ENCODE results near the gene GGA3.
"Not testable (repeated sequence)": the region's sequence is repeated elsewhere in the genome, so short reads cannot be mapped to it uniquely, and the experiment has no call there.

GGA3 gene

GRCh38 chr17:75262112-75262606 lies 753 bp upstream of the GGA3 start:
- H3K9me3 ChIP-seq (ENCODE audit: control insufficient read depth in 2 of 2, low read length in 2 of 2): no peaks in the 10 kb centered on the region
- peaks cover 25 to 26% of the 10 kb centered on the region in 2 donors for H3K36me3 ChIP-seq (ENCODE audit: control insufficient read depth in 2 of 2, insufficient read depth in 2 of 2, low read length in 2 of 2)
- H3K27me3 ChIP-seq (ENCODE audit: control insufficient read depth in 1 of 2, insufficient read depth in 2 of 2, low read length in 2 of 2): no peaks in the 10 kb centered on the region
- H3K4me1 ChIP-seq (ENCODE audit: control insufficient read depth, insufficient read depth, low read length): peaks cover 32% of the 10 kb centered on the region
- H3K9ac ChIP-seq (ENCODE audit: low read length in 2 of 2): peak overlapping the region; percentile 97 to 99
- H3K4me3 ChIP-seq (ENCODE audit: low read length in 2 of 2): peak overlapping the region; percentile 94 to 98
- peak overlapping the region; percentile 96 for H3K27ac ChIP-seq (ENCODE audit: low read length)

GRCh38 chr17:75260641-75261335 lies 618 bp downstream of the GGA3 start:
- H3K4me3 ChIP-seq (ENCODE audit: low read length in 2 of 2): peak overlapping the region; percentile 94 to 98
- H3K9me3 ChIP-seq (ENCODE audit: control insufficient read depth in 2 of 2, low read length in 2 of 2): no peaks in the 10 kb centered on the region
- peak overlapping the region; percentile 97 to 99 for H3K9ac ChIP-seq (ENCODE audit: low read length in 2 of 2)
- peak overlapping the region; percentile 96 for H3K27ac ChIP-seq (ENCODE audit: low read length)
- H3K4me1 ChIP-seq (ENCODE audit: control insufficient read depth, insufficient read depth, low read length): peaks cover 32% of the 10 kb centered on the region
- H3K27me3 ChIP-seq (ENCODE audit: control insufficient read depth in 1 of 2, insufficient read depth in 2 of 2, low read length in 2 of 2): no peaks in the 10 kb centered on the region
- H3K36me3 ChIP-seq (ENCODE audit: control insufficient read depth in 2 of 2, insufficient read depth in 2 of 2, low read length in 2 of 2): peaks cover 12% of the 10 kb centered on the region in 2 donors

GRCh38 chr17:75257228-75257627 lies 4.2 kb downstream of the GGA3 start:
- not testable (repeated sequence) for H3K9me3 ChIP-seq (ENCODE audit: control insufficient read depth in 2 of 2, low read length in 2 of 2); H3K9ac ChIP-seq (ENCODE audit: low read length in 2 of 2); H3K4me3 ChIP-seq (ENCODE audit: low read length in 2 of 2); H3K27ac ChIP-seq (ENCODE audit: low read length); H3K27me3 ChIP-seq (ENCODE audit: control insufficient read depth in 1 of 2, insufficient read depth in 2 of 2, low read length in 2 of 2); H3K36me3 ChIP-seq (ENCODE audit: control insufficient read depth in 2 of 2, insufficient read depth in 2 of 2, low read length in 2 of 2)
- peaks cover 21% of the 10 kb centered on the region for H3K4me1 ChIP-seq (ENCODE audit: control insufficient read depth, insufficient read depth, low read length)

GRCh38 chr17:75255954-75256698 lies 5.3 kb downstream of the GGA3 start:
- H3K27me3 ChIP-seq (ENCODE audit: control insufficient read depth in 1 of 2, insufficient read depth in 2 of 2, low read length in 2 of 2); H3K9ac ChIP-seq (ENCODE audit: low read length in 2 of 2); H3K27ac ChIP-seq (ENCODE audit: low read length); H3K9me3 ChIP-seq (ENCODE audit: control insufficient read depth in 2 of 2, low read length in 2 of 2); H3K4me3 ChIP-seq (ENCODE audit: low read length in 2 of 2); H3K36me3 ChIP-seq (ENCODE audit: control insufficient read depth in 2 of 2, insufficient read depth in 2 of 2, low read length in 2 of 2): not testable (repeated sequence)
- peaks cover 19% of the 10 kb centered on the region for H3K4me1 ChIP-seq (ENCODE audit: control insufficient read depth, insufficient read depth, low read length)

- Histone ChIP-seq H3K9ac (ENCODE audit: low read length in 2 of 2) (no peak overlapping the region), H3K9me3 (ENCODE audit: control insufficient read depth in 2 of 2, low read length in 2 of 2) (no peaks in the 10 kb centered on the region), H3K4me3 (ENCODE audit: low read length in 2 of 2) (no peak overlapping the region), H3K4me1 (ENCODE audit: control insufficient read depth, insufficient read depth, low read length) (peaks cover 4% of the 10 kb centered on the region), H3K36me3 (ENCODE audit: control insufficient read depth in 2 of 2, insufficient read depth in 2 of 2, low read length in 2 of 2) (no peaks in the 10 kb centered on the region), H3K27me3 (ENCODE audit: control insufficient read depth in 1 of 2, insufficient read depth in 2 of 2, low read length in 2 of 2) (no peaks in the 10 kb centered on the region), H3K27ac (ENCODE audit: low read length) (no peak overlapping the region)
Observed at GRCh38 chr17:75252039-75252816, 9.2 kb downstream of the GGA3 start.

GRCh38 chr17:75250009-75250471 lies 11.4 kb downstream of the GGA3 start:
- peaks cover 4% of the 10 kb centered on the region for H3K4me1 ChIP-seq (ENCODE audit: control insufficient read depth, insufficient read depth, low read length)
- no peaks in the 10 kb centered on the region for H3K9me3 ChIP-seq (ENCODE audit: control insufficient read depth in 2 of 2, low read length in 2 of 2)
- peaks cover 15 to 16% of the 10 kb centered on the region in 2 donors for H3K36me3 ChIP-seq (ENCODE audit: control insufficient read depth in 2 of 2, insufficient read depth in 2 of 2, low read length in 2 of 2)
- H3K9ac ChIP-seq (ENCODE audit: low read length in 2 of 2): no peak overlapping the region
- no peak overlapping the region for H3K4me3 ChIP-seq (ENCODE audit: low read length in 2 of 2)
- H3K27me3 ChIP-seq (ENCODE audit: control insufficient read depth in 1 of 2, insufficient read depth in 2 of 2, low read length in 2 of 2): no peaks in the 10 kb centered on the region
- H3K27ac ChIP-seq (ENCODE audit: low read length): no peak overlapping the region

GRCh38 chr17:75249564-75249963 lies 11.8 kb downstream of the GGA3 start:
- H3K27ac ChIP-seq (ENCODE audit: low read length): no peak overlapping the region
- H3K36me3 ChIP-seq (ENCODE audit: control insufficient read depth in 2 of 2, insufficient read depth in 2 of 2, low read length in 2 of 2): peaks cover 20% of the 10 kb centered on the region in 2 donors
- H3K9ac ChIP-seq (ENCODE audit: low read length in 2 of 2): no peak overlapping the region
- H3K4me3 ChIP-seq (ENCODE audit: low read length in 2 of 2): no peak overlapping the region
- H3K27me3 ChIP-seq (ENCODE audit: control insufficient read depth in 1 of 2, insufficient read depth in 2 of 2, low read length in 2 of 2): no peaks in the 10 kb centered on the region
- peaks cover 4% of the 10 kb centered on the region for H3K4me1 ChIP-seq (ENCODE audit: control insufficient read depth, insufficient read depth, low read length)
- H3K9me3 ChIP-seq (ENCODE audit: control insufficient read depth in 2 of 2, low read length in 2 of 2): no peaks in the 10 kb centered on the region

- peaks cover 6% of the 10 kb centered on the region for H3K4me1 ChIP-seq (ENCODE audit: control insufficient read depth, insufficient read depth, low read length)
- H3K9ac ChIP-seq (ENCODE audit: low read length in 2 of 2): no peak overlapping the region
- no peak overlapping the region for H3K27ac ChIP-seq (ENCODE audit: low read length)
- no peaks in the 10 kb centered on the region for H3K27me3 ChIP-seq (ENCODE audit: control insufficient read depth in 1 of 2, insufficient read depth in 2 of 2, low read length in 2 of 2)
- no peaks in the 10 kb centered on the region for H3K9me3 ChIP-seq (ENCODE audit: control insufficient read depth in 2 of 2, low read length in 2 of 2)
- peaks cover 50 to 52% of the 10 kb centered on the region in 2 donors for H3K36me3 ChIP-seq (ENCODE audit: control insufficient read depth in 2 of 2, insufficient read depth in 2 of 2, low read length in 2 of 2)
- H3K4me3 ChIP-seq (ENCODE audit: low read length in 2 of 2): no peak overlapping the region
Observed at GRCh38 chr17:75246404-75246803, 15.0 kb downstream of the GGA3 start.

GRCh38 chr17:75245011-75245410 lies 16.4 kb downstream of the GGA3 start:
- Histone ChIP-seq H3K27me3 (ENCODE audit: control insufficient read depth in 1 of 2, insufficient read depth in 2 of 2, low read length in 2 of 2) (no peaks in the 10 kb centered on the region), H3K9ac (ENCODE audit: low read length in 2 of 2) (no peak overlapping the region), H3K36me3 (ENCODE audit: control insufficient read depth in 2 of 2, insufficient read depth in 2 of 2, low read length in 2 of 2) (peaks cover 56 to 63% of the 10 kb centered on the region in 2 donors), H3K27ac (ENCODE audit: low read length) (no peak overlapping the region), H3K4me3 (ENCODE audit: low read length in 2 of 2) (no peak overlapping the region), H3K9me3 (ENCODE audit: control insufficient read depth in 2 of 2, low read length in 2 of 2) (no peaks in the 10 kb centered on the region), H3K4me1 (ENCODE audit: control insufficient read depth, insufficient read depth, low read length) (peaks cover 7% of the 10 kb centered on the region)

GRCh38 chr17:75244133-75244866 lies 17.1 kb downstream of the GGA3 start:
- no peak overlapping the region for H3K27ac ChIP-seq (ENCODE audit: low read length)
- no peak overlapping the region for H3K4me3 ChIP-seq (ENCODE audit: low read length in 2 of 2)
- H3K4me1 ChIP-seq (ENCODE audit: control insufficient read depth, insufficient read depth, low read length): peaks cover 6% of the 10 kb centered on the region
- no peak overlapping the region for H3K9ac ChIP-seq (ENCODE audit: low read length in 2 of 2)
- peaks cover 56 to 68% of the 10 kb centered on the region in 2 donors for H3K36me3 ChIP-seq (ENCODE audit: control insufficient read depth in 2 of 2, insufficient read depth in 2 of 2, low read length in 2 of 2)
- no peaks in the 10 kb centered on the region for H3K9me3 ChIP-seq (ENCODE audit: control insufficient read depth in 2 of 2, low read length in 2 of 2)
- no peaks in the 10 kb centered on the region for H3K27me3 ChIP-seq (ENCODE audit: control insufficient read depth in 1 of 2, insufficient read depth in 2 of 2, low read length in 2 of 2)

Data from stomach smooth muscle (tissue), 2 donors.